Left lobe of liver (tissue), 2 donors: Measurements from ENCODE around the gene NKAP. TPM values are rescaled to one million over a fixed set of nuclear protein-coding genes. Genes with fewer than 3 reads are reported as not detected.
"Not testable (repeated sequence)": the region's sequence is repeated elsewhere in the genome, so short reads cannot be mapped to it uniquely, and the experiment has no call there.

ENCODE experiments used
- ATAC-seq: fragments of 200-7000 bp; cut with Tn5 transposase; one replicate; pipeline ENCODE4 v1.9.1; 2020; ENCODE audit warnings: mild to moderate bottlenecking, moderate library complexity
- DNase-seq: peaks from one replicate; pipeline ENCODE4 v3.0.0-alpha.2; 2020; ENCODE audit warnings: low spot score
- total RNA-seq: library from RNA; stranded (reverse); gene quantifications from one replicate; pipeline ENCODE4 v1.2.1, GENCODE V29; 2021
- donor health status: DM: no; HTN: no; CAD: no; lungs with moderate emphysema.
- donor health status: DM: no; HTN: yes; CAD: no.

Gene NKAP
- total RNA-seq, 1 donor from 2014 or later, result 3.4 TPM

DNA sequence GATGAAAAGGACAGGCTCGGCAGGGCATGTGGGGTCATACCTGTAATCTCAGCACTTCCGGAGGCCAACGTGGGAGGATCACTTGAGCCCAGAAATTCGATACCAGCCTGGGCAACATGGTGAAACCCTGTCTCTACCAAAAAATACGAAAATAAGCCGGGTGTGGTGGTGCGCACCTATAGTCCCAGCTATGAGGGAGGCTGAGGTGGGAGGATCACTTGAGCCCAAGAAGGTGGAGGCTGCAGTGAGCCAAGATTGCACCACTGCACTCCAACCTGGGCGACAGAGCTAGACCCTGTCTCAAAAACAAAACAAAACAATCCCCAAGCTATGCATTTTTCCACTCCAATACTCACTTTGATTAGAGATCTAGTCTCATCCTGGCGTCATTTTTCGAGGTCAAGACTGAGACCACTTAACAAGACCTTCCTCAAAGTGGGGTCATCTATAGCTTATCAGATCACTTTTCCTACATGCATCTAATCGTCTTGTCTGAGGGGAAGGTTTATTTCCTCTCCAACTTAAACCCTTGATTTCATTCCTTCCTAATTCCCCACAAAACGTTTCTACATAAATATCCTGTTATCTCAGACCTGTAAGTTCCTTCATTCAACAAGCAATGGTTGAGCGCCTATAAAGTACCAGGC is 1.3 kb downstream of the NKAP start:
- ATAC-seq, result no peak

DNA sequence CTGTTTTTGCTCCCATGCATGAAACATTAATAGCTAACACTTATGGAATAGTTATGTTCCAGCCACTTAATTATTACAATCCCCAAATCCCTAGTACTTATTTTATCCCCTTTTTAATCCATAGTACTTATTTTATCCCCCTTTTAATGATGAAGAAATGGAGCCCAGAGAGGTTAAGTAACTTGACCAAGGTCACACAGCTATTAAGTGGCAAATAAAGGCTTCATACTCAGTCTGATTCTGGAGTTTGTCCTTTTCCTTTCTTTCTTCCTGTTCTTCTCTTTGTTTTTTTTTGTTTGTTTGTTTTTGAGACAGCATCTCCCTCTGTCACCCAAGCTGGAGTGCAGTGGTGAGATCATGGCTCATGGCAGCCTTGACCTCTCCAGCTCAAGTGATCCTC is 2.2 kb downstream of the NKAP start:
- DNase-seq (no peak), ATAC-seq (no peak)

More for the DNA sequence above, 1.3 kb downstream of the NKAP start:
- DNase-seq, result no peak

DNA sequence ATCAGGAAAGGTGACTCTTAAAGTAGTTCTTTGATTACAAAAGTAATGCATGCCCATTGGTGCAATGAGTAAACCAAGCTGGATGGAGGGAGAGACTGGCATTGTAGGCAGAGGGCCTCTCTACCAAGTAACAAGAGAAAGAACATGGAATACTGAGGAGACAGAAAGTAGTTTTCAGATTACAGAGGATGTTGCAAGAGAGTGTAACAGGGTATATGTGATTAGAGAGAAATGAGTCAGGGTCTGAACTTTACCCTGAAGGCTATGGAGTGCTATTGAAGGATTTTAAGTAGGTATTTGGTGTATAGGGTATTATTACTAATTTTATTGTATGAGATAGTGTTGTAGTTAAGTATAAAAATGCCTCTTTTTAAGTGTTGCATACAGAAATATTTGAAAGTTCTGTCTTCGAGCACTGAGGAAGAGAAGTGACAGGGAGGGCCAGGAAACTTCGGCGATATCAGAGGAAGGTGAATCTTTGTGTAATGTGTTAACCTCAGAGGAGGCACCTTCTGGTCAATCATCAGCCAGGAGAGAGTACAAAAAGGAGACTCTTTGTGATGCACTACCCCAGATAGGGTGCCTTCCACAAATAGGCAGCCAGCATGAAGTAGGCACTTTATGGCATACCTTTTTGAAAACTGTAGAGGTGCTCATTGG is 8.2 kb downstream of the NKAP start:
- no peak for ATAC-seq
- no peak for DNase-seq

DNA sequence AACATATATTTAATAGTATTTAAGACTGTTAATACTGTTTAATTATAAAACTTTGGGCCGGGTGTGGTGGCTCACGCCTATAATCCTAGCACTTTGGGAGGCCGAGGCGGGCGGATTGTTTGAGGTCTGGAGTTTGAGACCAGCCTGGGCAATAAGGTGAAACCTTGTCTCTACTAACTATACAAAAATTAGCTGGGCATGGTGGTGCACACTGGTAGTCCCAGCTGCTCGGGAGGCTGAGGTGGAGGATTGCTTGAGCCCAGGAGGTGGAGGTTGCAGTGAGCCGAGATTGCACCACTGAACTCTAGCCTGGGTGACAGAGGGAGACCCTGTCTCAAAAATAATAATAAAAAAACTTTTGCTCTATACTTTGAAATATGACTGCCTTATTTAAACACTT is 21.2 kb downstream of the NKAP start:
- DNase-seq, ATAC-seq: not testable (repeated sequence)

DNA sequence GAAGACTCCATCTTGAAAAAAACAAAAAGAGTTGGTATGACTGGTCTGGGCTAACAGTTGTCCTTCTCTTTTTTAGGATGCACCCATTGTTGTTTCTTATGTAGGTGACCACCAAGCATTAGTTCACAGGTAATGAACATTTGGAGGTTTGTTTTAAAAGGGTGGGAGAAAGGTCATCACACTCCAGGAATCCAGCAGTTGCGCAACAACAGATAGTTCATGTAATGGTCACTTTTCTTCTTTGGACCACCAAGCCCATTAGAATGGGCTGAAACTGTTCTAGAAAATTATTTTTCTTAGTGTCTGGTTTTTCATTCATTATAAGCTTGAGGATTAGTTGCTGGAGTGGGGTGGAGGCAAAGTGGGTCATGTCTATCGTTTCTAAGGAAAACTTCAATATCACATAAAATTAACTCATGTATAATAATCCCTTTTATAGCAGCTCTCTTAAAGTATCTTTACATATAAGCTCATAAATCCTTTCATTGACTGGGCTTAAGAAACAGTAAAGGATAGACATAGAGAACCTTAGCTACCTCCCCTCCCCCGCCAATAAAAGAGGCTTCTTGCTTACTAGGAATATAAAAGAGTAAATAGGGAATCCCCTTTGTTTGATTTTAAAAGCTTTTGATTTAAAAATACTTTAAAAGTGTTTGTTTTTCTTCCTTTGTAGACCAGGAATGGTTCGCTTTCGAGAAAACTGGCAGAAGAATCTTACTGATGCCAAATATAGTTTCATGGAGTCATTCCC is 23.5 kb downstream of the NKAP start:
- ATAC-seq, result no peak
- no peak for DNase-seq

DNA sequence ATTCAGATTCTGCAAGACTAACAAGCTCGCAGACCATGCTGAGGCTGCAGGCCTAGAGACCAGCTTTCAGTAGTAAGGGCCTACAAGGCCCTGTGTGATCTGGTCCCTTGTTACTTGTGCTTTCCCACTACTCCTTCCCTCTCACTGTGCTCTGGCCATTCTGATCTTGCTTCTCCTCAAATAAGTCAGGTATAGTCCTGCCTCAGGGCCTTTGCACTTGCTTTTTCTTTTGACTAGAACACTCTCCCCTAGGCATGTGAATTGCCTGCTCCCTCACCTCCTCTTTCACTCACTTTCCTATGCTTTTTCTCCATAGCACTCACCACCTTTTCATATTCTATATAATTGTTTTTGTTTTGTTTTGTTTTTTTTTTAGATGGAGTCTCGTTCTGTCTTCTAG is 25.7 kb downstream of the NKAP start:
- DNase-seq (no peak), ATAC-seq (no peak)

DNA sequence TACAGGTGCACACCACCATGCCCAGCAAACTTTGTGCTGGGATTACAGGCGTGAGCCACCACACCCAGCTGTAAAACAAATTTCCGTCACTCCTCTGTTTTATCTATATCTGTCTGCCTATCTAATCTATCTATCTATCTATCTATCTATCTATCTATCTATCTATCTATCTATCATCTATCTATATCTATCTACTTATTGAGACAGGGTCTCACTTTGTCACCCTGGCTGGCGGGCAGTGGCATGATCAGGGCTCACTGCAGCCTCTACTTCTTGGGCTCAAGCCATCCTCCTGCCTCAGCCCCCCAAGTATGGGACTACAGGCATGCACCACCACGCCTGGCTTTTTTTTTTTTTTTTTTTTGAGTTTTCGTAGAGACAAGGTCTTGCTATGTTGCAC is 27.2 kb downstream of the NKAP start:
- DNase-seq (no peak), ATAC-seq (no peak)

DNA sequence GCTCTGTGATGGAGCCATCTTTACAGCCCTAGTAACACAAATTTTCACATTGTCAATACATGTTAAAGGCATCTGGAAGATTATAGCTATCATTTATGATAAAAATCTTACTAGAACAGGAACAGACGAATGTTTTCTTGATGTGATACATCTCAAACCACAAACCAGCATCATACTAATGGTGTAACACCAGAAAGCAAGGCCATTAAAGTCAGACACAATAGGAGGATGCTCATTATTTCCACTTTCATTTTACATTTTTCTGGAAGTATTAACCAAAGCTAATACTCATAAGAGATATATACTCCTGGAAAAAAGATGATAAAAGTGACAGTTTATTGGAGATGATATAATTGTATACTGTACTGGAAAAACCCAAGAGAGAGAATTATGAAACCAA is 42.6 kb downstream of the NKAP start:
- ATAC-seq, result no peak
- no peak for DNase-seq

DNA sequence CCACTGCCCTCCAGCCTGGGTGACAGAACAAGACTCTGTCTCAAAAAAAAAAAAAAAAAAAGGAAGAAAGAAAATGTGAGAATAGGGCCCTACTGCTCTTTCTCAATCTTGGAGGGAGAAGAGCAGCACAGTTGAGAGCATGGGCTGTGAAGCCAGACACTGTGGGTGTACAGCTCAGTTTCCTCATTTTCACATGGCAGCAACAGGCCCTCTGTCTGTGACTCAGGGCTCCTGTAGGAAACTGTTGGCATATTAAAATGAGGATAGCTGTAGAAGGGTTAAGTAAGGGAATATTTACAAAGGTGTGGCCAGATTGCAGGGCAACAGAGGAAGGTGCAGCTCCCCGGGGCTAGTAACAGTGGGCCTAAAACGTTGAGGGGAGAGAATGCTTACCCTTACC is 44.4 kb downstream of the NKAP start:
- DNase-seq, result no peak
- ATAC-seq, result no peak

DNA sequence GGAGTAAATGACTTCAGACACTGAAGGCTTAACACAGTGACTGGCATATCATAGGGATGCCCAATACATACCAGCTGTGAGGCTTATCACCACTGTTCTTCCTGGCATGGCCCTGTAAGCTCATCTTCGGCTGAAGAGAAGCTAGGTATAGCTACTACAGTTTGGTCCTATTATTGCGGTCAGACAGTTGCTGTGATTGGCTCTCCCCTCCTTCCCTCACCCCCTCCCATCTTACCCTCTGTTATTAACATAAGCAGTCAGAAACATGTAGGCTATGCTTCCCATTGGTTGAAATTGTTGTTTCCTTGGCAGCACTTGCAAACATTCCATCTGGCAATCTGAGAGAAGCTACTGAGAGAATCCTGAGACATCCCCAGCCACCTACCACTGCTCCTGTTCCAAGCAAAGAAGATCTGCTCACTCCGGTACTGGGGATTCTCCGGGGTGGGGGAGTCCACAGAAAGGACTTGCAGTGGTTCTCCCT is 47.7 kb downstream of the NKAP start, which contains the start of gene AKAP14:
Gene AKAP14 (plus strand): TSS at position 51 of the 484 bp plus-strand sequence. CDS start 7,331 bp downstream, outside the sequence.
- ATAC-seq, result no peak

DNA sequence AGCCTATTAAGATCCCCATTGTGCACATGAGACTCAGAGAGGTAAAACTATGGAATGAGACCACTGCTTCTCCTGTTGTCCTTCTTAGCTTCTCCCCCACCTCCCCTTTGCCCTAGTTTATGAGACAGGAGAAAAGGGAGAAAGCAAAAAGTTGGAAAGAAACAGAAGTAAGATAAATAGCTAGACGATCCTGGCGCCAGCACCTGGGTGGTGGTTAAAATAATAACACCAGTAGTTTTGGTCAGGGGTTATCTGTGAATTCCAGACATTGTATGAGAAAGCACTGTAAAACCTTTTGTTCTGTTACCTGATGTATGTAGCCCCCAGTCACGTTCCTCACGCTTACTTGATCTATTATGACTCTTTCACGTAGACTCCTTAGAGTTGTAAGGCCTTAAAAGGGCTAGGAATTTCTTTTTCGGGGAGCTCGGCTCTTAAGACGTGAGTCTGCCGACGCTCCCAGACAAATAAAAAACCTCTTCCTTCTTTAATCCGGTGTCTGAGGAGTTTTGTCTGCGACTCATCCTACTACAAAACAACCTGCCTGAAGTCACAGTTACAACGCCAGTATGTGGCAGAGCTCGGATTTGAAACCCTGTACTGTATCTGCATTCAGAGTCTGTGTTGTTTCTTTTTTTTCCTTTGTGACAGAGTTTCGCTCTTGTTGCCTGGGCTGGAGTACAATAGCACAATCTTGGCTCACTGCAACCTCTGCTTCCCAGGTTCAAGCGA is 51.4 kb downstream of the NKAP start:
- not testable (repeated sequence) for DNase-seq, ATAC-seq

More for the DNA sequence above, 47.7 kb downstream of the NKAP start, which contains the start of gene AKAP14:
- no peak for DNase-seq

DNA sequence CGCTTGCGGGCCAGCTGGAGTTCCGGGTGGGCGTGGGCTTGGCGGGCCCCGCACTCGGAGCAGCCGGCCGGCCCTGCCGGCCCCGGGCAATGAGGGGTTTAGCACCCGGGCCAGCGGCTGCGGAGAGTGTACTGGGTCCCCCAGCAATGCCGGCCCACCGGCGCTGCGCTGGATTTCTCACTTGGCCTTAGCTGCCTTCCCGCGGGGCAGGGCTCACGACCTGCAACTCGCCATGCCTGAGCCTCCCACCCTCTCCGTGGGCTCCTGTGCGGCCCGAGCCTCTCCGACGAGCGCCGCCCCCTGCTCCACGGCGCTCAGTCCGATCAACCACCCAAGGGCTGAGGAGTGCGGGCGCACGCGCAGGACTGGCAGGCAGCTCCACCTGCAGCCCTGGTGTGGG is 52.9 kb downstream of the NKAP start:
- DNase-seq, ATAC-seq: not testable (repeated sequence)

DNA sequence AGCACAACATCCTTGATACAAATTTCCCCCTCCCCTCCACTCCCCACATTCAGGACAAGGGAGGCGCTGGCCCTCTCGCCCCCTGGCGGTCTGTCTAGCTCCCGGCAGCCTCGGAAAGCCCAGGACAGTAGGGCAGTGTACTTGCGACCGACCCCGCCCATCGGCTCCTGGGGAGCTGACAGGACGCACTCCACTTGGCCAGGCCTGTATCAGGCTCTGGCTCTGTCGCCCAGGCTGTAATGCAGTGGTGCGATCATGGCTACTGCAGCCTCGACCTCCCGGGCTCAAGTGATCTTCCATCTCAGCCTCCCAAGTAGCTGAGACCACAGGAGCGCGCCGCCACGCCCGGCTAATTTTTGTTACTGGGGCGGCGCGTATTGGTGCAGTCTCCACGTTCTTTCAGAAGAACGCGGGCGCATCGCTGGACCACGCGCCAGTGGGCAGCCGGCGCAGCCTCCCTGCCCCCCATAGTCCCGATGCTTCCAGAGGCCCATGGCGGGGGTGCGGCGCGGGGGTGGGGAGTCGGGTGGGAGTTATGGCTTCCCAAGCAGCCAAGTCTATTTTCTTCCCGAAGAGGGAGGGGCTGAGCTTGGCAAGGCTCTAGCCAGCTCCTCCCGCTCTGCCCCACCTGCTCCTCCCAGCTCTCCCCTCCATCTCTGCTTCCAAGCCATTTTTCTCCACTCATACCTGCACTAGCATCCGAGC is 55.7 kb downstream of the NKAP start:
- peak; percentile 52 for DNase-seq
- peak; percentile 96 for ATAC-seq

DNA sequence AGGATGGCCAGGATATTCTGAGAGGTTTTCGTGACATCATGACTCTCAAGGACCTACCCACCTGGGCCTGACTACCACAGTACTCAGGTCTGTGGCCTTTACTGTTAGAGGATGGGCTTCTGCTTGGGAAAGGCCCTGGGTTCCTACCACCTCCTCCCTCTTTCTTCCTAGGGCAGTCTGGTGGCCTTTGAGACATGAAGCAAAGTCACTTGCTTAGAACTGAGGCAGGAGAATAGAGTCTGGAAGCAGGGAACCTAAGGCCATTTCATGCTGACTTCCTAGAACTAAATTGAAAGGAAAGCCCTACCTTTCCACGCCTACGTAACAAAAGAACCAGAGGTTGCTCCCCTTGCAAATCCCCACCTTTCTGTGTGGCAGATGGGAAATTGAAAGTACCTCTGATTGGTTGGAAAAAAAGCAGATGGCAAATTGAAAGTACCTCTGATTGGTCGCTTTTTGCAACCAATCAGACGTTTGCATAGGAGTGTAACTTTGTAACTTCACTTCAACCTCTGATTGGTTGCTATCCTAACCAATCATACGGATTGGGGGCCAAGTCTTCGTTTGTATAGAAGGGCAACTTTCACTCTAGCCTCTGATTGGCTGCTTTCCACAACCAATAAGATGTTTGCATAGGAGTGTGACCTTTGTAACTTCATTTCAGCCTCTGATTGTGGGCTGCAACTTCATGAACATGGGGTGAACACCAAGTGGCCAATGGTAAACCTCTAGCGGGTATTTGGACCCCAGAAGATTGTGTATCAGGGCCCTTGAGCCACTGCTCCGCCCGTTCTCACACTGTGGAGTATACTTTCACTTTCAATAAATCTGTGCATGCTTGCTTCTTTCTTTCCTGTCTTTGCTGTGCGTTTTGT is 57.8 kb downstream of the NKAP start:
- ATAC-seq, result peak; percentile 62
- DNase-seq, result no peak

DNA sequence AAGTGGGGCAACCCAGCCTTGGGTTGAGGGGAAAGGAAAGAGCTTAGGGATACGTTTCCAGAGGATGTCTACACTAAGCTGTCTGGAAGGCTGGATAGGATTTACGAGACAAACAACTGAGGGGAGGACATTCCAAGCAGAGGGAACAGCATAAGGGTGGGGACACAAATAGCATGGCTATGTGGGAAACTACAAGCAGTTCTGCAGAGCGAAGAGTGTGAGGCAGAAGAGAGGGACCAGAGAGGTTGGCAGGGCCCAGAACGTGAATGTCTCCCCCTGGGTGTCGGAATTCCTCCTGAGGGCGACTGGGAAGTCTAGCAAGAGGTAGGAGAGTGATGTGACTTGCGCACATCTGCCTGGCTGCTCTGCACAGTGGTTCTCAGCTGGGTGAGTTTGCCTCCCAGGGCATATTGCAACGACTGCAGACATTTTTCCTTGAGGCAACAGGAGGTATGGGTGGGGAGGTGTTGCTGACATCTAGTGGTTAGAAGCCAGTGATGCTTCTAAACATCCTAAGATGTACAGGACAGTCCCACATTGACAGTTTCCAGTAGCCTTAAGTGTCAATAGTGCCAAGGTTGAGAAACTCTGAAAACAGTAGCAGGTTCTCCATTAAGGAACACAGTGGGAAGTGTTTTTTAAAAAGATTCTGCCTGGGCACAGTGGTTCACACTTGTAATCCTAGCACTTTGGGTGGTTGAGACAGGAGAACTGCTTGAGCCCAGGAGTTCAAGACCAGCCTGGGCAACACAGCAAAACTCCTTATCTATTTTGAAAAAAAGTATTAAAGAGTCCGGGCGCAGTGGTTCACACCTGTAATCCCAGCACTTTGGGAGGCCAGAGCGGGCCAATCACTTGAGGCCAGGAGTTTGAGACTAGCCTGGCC is 62.8 kb downstream of the NKAP start:
- DNase-seq (no peak), ATAC-seq (peak; percentile 95)

DNA sequence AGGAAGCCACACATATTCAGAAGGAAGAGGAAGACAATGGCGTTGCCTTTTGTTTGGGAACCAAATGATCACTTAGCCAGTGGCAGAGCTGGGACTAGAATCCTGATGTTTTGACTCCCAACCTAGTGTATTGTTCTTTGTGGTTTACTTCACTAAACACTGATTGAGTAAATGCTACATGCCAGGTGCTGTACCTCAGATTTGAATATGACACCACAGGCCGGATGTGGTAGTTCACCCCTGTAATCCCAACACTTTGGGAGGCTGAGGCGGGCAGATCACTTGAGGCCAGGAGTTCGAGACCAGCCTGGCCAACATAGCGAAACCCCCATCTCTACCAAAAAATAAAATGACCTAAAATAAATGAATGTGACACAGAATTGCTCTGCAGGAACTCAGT is 63.5 kb downstream of the NKAP start:
- DNase-seq, result no peak
- no peak for ATAC-seq

DNA sequence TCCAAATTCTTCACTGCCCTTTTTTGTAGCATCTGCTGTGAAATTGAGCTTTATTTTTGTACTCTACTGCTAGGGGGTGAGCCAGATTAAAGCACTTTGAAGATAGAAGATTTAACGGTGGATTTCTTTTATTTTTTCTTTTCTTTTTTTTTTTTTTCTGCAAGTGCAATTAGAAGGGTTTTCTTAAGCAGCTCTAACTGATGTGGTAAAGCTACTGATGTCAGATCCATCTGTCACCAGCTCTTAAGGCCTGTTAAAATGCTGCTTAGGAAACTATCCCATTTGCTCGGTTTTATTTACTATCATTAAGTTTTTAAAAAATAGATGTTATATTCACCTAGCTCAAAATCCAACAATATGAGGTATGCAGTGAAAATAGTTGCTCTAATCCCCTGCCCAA is 64.8 kb downstream of the NKAP start:
- ATAC-seq (no peak), DNase-seq (no peak)
